IMR-90 (cell line): ENCODE measurements around the gene TCF7L2. TPM values are rescaled to one million over a fixed set of nuclear protein-coding genes. Genes with fewer than 3 reads are reported as not detected.
A peak's percentile ranks its signal among the peaks of the same experiment; 100 is the strongest.

ENCODE experiments used
- ATAC-seq: fragments of 200-7000 bp; cut with Tn5 transposase; 2 replicates; pipeline ENCODE4 v1.9.1; 2020; ENCODE audit warnings: low read depth, mild to moderate bottlenecking, moderate library complexity
- BruUV-seq: library from RNA; stranded (reverse); fragments of 400-500 nt; replicated peaks from 2 replicates; lab custom pipeline; 2021; lab: Mats Ljungman, UMichigan
- CTCF ChIA-PET: fragments of 300-600 bp; formaldehyde crosslinking; extraction: SDS; loops from one replicate; lab custom pipeline; 2021; ENCODE audit warnings: antibody characterized with exemption; lab: Yijun Ruan, JAX
- POLR2A ChIA-PET: fragments of 300-600 bp; sonication (Branson Sonifier 250); formaldehyde crosslinking; loops from one replicate; lab custom pipeline; 2022; ENCODE audit warnings: antibody characterized with exemption; ENCODE audit not compliant: unreplicated experiment; lab: Charles Lee
- DNase-seq: peaks from one replicate; pipeline ENCODE4 v3.0.0; 2013
- H2AFZ ChIP-seq: replicated peaks from 2 replicates; pipeline ENCODE3; 2013; ENCODE audit warnings: low read length, mild to moderate bottlenecking; ENCODE audit not compliant: poor library complexity
- H2AK5ac ChIP-seq: 2 replicates; pipeline ENCODE4 v1.6.1; 2013; ENCODE audit warnings: low read depth, low read length, inconsistent platforms
- H2AK9ac ChIP-seq: replicated peaks from 2 replicates; pipeline ENCODE3; 2013; ENCODE audit warnings: mild to moderate bottlenecking, low read depth, low read length, moderate library complexity; ENCODE audit not compliant: poor library complexity
- H2BK120ac ChIP-seq: 2 replicates; pipeline ENCODE4 v1.6.1; 2013; ENCODE audit warnings: low read depth, low read length, inconsistent platforms
- H2BK15ac ChIP-seq: 3 replicates; pipeline ENCODE4 v1.6.1; 2013; ENCODE audit warnings: low read depth, low read length, inconsistent platforms
- H2BK20ac ChIP-seq: 2 replicates; pipeline ENCODE4 v1.6.1; 2013; ENCODE audit warnings: low read depth, mild to moderate bottlenecking, inconsistent platforms, low read length, moderate library complexity
- H2BK5ac ChIP-seq: 2 replicates; pipeline ENCODE4 v1.6.1; 2013; ENCODE audit warnings: mild to moderate bottlenecking, low read depth, low read length, inconsistent platforms; ENCODE audit not compliant: poor library complexity, severe bottlenecking
- H3K14ac ChIP-seq: replicated peaks from 2 replicates; pipeline ENCODE4 v1.6.1; 2013; ENCODE audit warnings: low read depth, low read length, inconsistent platforms
- H3K18ac ChIP-seq: 2 replicates; pipeline ENCODE4 v1.6.1; 2013; ENCODE audit warnings: low read depth, low read length, control low read depth
- H3K23ac ChIP-seq: 2 replicates; pipeline ENCODE4 v1.6.1; 2013; ENCODE audit warnings: low read depth, low read length, inconsistent platforms
- H3K27ac ChIP-seq: 2 replicates; pipeline ENCODE4 v1.5.1; 2013; ENCODE audit warnings: mild to moderate bottlenecking, control low read depth, low read length; ENCODE audit not compliant: insufficient read depth
- H3K27me3 ChIP-seq: 2 replicates; pipeline ENCODE4 v1.6.1; 2013; ENCODE audit warnings: low read length; ENCODE audit not compliant: control insufficient read depth, insufficient read depth
- H3K36me3 ChIP-seq: 2 replicates; pipeline ENCODE4 v1.6.1; 2013; ENCODE audit warnings: low read length, mixed read lengths; ENCODE audit not compliant: control insufficient read depth, insufficient read depth
- H3K4ac ChIP-seq: 2 replicates; pipeline ENCODE4 v1.6.1; 2013; ENCODE audit warnings: low read depth, low read length, inconsistent platforms
- H3K4me1 ChIP-seq: 2 replicates; pipeline ENCODE4 v1.6.1; 2013; ENCODE audit warnings: low read length, mixed read lengths; ENCODE audit not compliant: control insufficient read depth, insufficient read depth
- H3K4me2 ChIP-seq: 2 replicates; pipeline ENCODE4 v1.6.1; 2013; ENCODE audit warnings: low read depth, mild to moderate bottlenecking, control low read depth, low read length, moderate library complexity
- H3K4me3 ChIP-seq: 2 replicates; pipeline ENCODE4 v1.5.1; 2013; ENCODE audit warnings: low read depth, mild to moderate bottlenecking, control low read depth, low read length, moderate library complexity; ENCODE audit not compliant: insufficient read depth
- H3K56ac ChIP-seq: 2 replicates; pipeline ENCODE4 v1.6.1; 2013; ENCODE audit warnings: low read length, inconsistent platforms; ENCODE audit not compliant: insufficient read depth; ENCODE audit errors: extremely low read depth
- H3K79me1 ChIP-seq, 2 experiments: 2 replicates each; pipeline ENCODE4 v1.6.1; 2013; ENCODE audit warnings: low read length in 2 of 2, inconsistent platforms in 1 of 2, low read depth in 1 of 2
- H3K9ac ChIP-seq: 2 replicates; pipeline ENCODE4 v1.6.1; 2013; ENCODE audit warnings: low read depth, low read length, control low read depth
- H3K9me1 ChIP-seq: 2 replicates; pipeline ENCODE4 v1.6.1; 2013; ENCODE audit warnings: low read length, inconsistent platforms; ENCODE audit not compliant: insufficient read depth
- H3K9me3 ChIP-seq: 2 replicates; pipeline ENCODE4 v1.6.1; 2013; ENCODE audit warnings: low read length; ENCODE audit not compliant: control insufficient read depth, insufficient read depth
- H4K20me1 ChIP-seq: 2 replicates; pipeline ENCODE4 v1.6.1; 2013; ENCODE audit warnings: low read length, inconsistent platforms; ENCODE audit not compliant: insufficient read depth
- H4K5ac ChIP-seq: 2 replicates; pipeline ENCODE4 v1.6.1; 2013; ENCODE audit warnings: mild to moderate bottlenecking, low read depth, low read length, control low read depth
- H4K8ac ChIP-seq, 2 experiments: 2 replicates each; pipeline ENCODE4 v1.6.1; 2013; ENCODE audit warnings: low read depth in 2 of 2, low read length in 2 of 2, control low read depth in 1 of 2, inconsistent platforms in 1 of 2
- H4K91ac ChIP-seq: 2 replicates; pipeline ENCODE4 v1.6.1; 2013; ENCODE audit warnings: low read depth, low read length, inconsistent platforms; ENCODE audit not compliant: insufficient read depth
- CEBPB ChIP-seq: IDR thresholded peaks from 2 replicates; pipeline ENCODE4 v1.6.1; 2012; ENCODE audit warnings: low read depth, low read length, improper control_type of control experiment
- CHD1 ChIP-seq: IDR thresholded peaks from 2 replicates; pipeline ENCODE4 v1.6.1; 2012; ENCODE audit warnings: low read depth, low read length, improper control_type of control experiment
- WGBS, 2 experiments: methylation state at CpG; one replicate each; pipeline versions ENCODE4 v1.1.5 to v1.1.7; 2013; ENCODE audit warnings: missing lambda C conversion rate in 2 of 2; ENCODE audit not compliant: insufficient read length in 1 of 2; ENCODE audit errors: extremely low coverage in 2 of 2; 5-methylcytosine and 5-hydroxymethylcytosine counted together
- dilution Hi-C: fragments of 300-500 bp; cut with HindIII; formaldehyde crosslinking; loops from one replicate; pipeline ENCODE4 v1.14.3; 2018; ENCODE audit warnings: low sequenced_read_pairs; ENCODE audit not compliant: unreplicated experiment
- in situ Hi-C: fragments of 300-500 bp; cut with MboI; formaldehyde crosslinking; loops from 3 replicates; pipeline ENCODE4 v1.14.3; 2019; ENCODE audit warnings: low sequenced_read_pairs, inconsistent platforms, mixed read lengths
- intact Hi-C: fragments of 100-400 bp; cut with micrococcal nuclease; formaldehyde crosslinking; loops from 2 replicates; pipeline ENCODE4 v1.10.0; 2022
- polyA plus RNA-seq, 3 experiments: library from polyadenylated mRNA; depleted of rRNA; stranded (reverse); fragments of >200 nt; gene quantifications; 2 replicates each; pipeline ENCODE4 v1.2.3, GENCODE V29; 2012; ENCODE audit warnings: low replicate concordance in 1 of 3
- total RNA-seq: library from RNA; depleted of rRNA; stranded (reverse); fragments of >200 nt; gene quantifications from 2 replicates; pipeline ENCODE4 v1.2.3, GENCODE V29; 2012

Gene TCF7L2
- total and polyA plus RNA-seq, 2 of the 4 experiments (the other 2 are of a cell fraction): 1.3 to 12.2 TPM

DNA sequence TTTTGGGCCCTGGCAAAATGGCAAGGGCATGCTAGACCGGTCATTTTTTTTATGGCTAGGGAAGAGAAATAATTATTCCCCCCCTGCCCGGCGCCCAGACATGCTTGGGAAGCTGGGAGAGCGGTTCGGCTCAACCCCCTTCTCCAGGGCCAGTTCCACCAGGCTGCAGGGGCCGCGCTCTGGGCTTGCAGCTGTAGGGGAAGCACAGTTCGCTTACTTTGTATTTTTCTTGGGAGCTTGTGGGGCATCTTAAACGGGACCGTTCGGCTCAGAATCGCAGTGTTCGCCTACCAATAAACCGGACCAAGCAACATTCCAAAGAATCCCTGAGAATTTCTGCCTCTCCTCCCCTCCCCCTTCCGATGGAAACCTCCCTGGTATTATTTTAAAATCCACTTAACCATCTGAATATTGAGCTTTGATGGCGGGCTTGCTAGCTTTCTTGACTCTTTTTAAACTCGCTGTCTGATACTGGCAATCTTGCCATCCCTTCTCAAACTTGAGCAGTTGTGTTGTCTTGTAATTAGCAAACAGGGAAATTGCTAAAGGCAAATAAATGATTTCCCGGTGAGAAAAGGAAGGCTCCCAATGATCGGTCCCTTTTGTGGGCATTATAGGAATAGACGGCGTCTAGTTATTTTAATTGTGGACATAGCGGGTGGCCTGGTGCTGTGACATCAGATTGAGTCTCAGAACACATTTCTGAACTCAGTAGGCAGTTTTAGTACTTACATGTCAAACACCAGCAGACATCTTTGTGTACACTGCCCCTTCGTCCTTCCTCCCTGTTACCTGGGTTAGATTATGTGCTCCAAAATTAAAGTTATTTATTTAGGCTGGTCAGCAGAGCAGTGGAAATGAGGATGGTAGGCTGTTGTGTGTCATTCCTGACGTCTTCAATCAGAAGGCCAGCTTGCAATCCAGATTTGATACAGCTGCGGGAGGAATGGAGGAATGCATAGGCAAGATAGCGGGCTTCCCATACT is 3.4 kb downstream of the TCF7L2 start:
- WGBS, 2 experiments: 0% methylated on average over 2 of the region's 26 CpGs; no CpG with 5 or more reads in 1 of the 2 experiments
- Histone ChIP-seq H3K4ac (peak overlapping the region; percentile 97), H3K23ac (peak overlapping the region; percentile 98), H3K56ac (peak overlapping the region; percentile 89), H2BK5ac (peak overlapping the region; percentile 71), H3K9ac (peak overlapping the region; percentile 99), H2AK5ac (peak overlapping the region; percentile 61), H3K27ac (peak overlapping the region; percentile 100), H3K36me3 (no peaks in the 10 kb centered on the region), H4K5ac (peak overlapping the region; percentile 9), H3K4me3 (peak overlapping the region; percentile 90), H3K4me2 (peak overlapping the region; percentile 92), H4K91ac (peak overlapping the region; percentile 30), H3K27me3 (no peaks in the 10 kb centered on the region), H2BK120ac (peak overlapping the region; percentile 78), H4K8ac (peak overlapping the region; percentile 89 to 93), H3K4me1 (peaks cover 16% of the 10 kb centered on the region), H2BK20ac (peak overlapping the region; percentile 60), H2AK9ac (peak overlapping the region; percentile 47), H3K9me3 (no peaks in the 10 kb centered on the region), H3K14ac (peak overlapping the region; percentile 32), H3K18ac (peak overlapping the region; percentile 77), H2BK15ac (peak overlapping the region; percentile 35; the same call in 1 of the 3 replicates), H4K20me1 (peaks cover 9% of the 10 kb centered on the region; the same call in 1 of the 2 replicates), H3K79me1 (peaks cover 6 to 30% of the 10 kb centered on the region in 2 experiments), H3K9me1 (peaks cover 4% of the 10 kb centered on the region), H2AFZ (peak overlapping the region; percentile 71)
- DNase-seq: peak; percentile 82
- no peak for ATAC-seq
- in situ Hi-C loops: no loop called here
- CTCF ChIA-PET: interaction anchor here (0.5 kb wide), 1 partner anchor 482 kb away, joined by 5 read pairs; no protein-coding TSS in a partner anchor
- BruUV-seq: TSS peak; percentile 7
- intact Hi-C loops: loop anchor here (1.0 to 10.0 kb wide), 4 partner anchors 105 to 351 kb away; no protein-coding TSS in a partner anchor
- POLR2A ChIA-PET: interaction anchor here (0.7 kb wide), 1 partner anchor 457 kb away, joined by 4 read pairs; no protein-coding TSS in a partner anchor
- TF ChIP-seq CHD1 (no peak), CEBPB (no peak)
- dilution Hi-C loops: no loop called here
